B cell (primary cell): ENCODE measurements around the gene VAC14. TPM values are rescaled to one million over a fixed set of nuclear protein-coding genes. Genes with fewer than 3 reads are reported as not detected.

ENCODE experiments used
- ATAC-seq: fragments of 200-7000 bp; cut with Tn5 transposase; one replicate; pipeline ENCODE4 v1.10.0; 2021; ENCODE audit warnings: low read depth, mild to moderate bottlenecking, moderate number of reproducible peaks, moderate library complexity
- CTCF ChIA-PET: fragments of 350-600 bp; sonication (Branson Sonifier 250); formaldehyde crosslinking; loops from one replicate; lab custom pipeline; 2021; ENCODE audit warnings: antibody characterized with exemption, inconsistent platforms; lab: Charles Lee
- POLR2A ChIA-PET: fragments of 350-600 bp; sonication (Branson Sonifier 250); formaldehyde crosslinking; loops from one replicate; lab custom pipeline; 2021; ENCODE audit warnings: antibody characterized with exemption; lab: Charles Lee
- DNase-seq: peaks from one replicate; pipeline ENCODE4 v3.0.0; 2013
- H2AFZ ChIP-seq: 2 replicates; pipeline ENCODE4 v1.6.1; 2012; ENCODE audit warnings: mild to moderate bottlenecking, low read depth, low read length; ENCODE audit not compliant: insufficient read depth, poor library complexity, severe bottlenecking
- H3K27ac ChIP-seq, 2 donors: 1 replicate in 1 of 2; 2 replicates in 1 of 2; pipeline ENCODE4 v1.5.1; 2012 to 2013; ENCODE audit warnings: low read length in 2 of 2, mild to moderate bottlenecking in 2 of 2, moderate library complexity in 1 of 2
- H3K27me3 ChIP-seq, 4 experiments: fragments of 200-600 bp in 1 of 4; sonication (generic) in 1 of 4; replicated peaks in 1 of 4; 1 replicate in 2 of 4; 2 replicates in 2 of 4; pipeline versions ENCODE4 v1.6.1 to v1.7.0; 2013 to 2016; ENCODE audit warnings: low read length in 3 of 4, mild to moderate bottlenecking in 2 of 4, mixed read lengths in 1 of 4, moderate library complexity in 1 of 4; ENCODE audit not compliant: insufficient read depth in 4 of 4, control insufficient read depth in 3 of 4; ENCODE audit errors: control extremely low read depth in 1 of 4
- H3K36me3 ChIP-seq, 2 experiments: replicated peaks in 1 of 2; 1 replicate in 1 of 2; 2 replicates in 1 of 2; pipeline versions ENCODE4 v1.6.1 to v1.7.1; 2013; ENCODE audit warnings: low read length in 1 of 2; ENCODE audit not compliant: insufficient read depth in 2 of 2, control insufficient read depth in 1 of 2; ENCODE audit errors: control extremely low read depth in 1 of 2, extremely low read depth in 1 of 2
- H3K4me1 ChIP-seq, 2 donors: fragments of 200-600 bp in 1 of 2; sonication (generic) in 1 of 2; 1 replicate in 1 of 2; 2 replicates in 1 of 2; pipeline versions ENCODE4 v1.5.1 to v1.6.1; 2013 to 2017; ENCODE audit warnings: low read length in 2 of 2; ENCODE audit not compliant: control insufficient read depth in 2 of 2, insufficient read depth in 2 of 2
- H3K4me2 ChIP-seq: replicated peaks from 2 replicates; pipeline ENCODE3; 2012; ENCODE audit warnings: mild to moderate bottlenecking, low read depth, low read length; ENCODE audit not compliant: poor library complexity, severe bottlenecking
- H3K4me3 ChIP-seq, 5 experiments: fragments of 200-600 bp in 1 of 5; sonication (generic) in 1 of 5; 1 replicate in 3 of 5; 2 replicates in 2 of 5; pipeline versions ENCODE4 v1.5.1 to v1.7.0; 2011 to 2016; ENCODE audit warnings: low read length in 4 of 5, mild to moderate bottlenecking in 4 of 5, low read depth in 2 of 5, control low read depth in 1 of 5, moderate library complexity in 1 of 5; ENCODE audit not compliant: insufficient read depth in 1 of 5; ENCODE audit errors: control extremely low read depth in 1 of 5, extremely low read depth in 1 of 5
- H3K79me2 ChIP-seq: fragments of 200-600 bp; sonication (generic); one replicate; pipeline ENCODE4 v1.6.0; 2016; ENCODE audit warnings: low read length; ENCODE audit not compliant: control insufficient read depth, insufficient read depth
- H3K9ac ChIP-seq: fragments of 200-600 bp; sonication (generic); 2 replicates; pipeline ENCODE4 v1.6.1; 2017; ENCODE audit warnings: mild to moderate bottlenecking, low read length, moderate library complexity
- H3K9me3 ChIP-seq, 3 donors: one replicate each; pipeline versions ENCODE4 v1.6.1 to v1.7.1; 2013; ENCODE audit warnings: low read length in 2 of 3; ENCODE audit not compliant: control insufficient read depth in 2 of 3, insufficient read depth in 1 of 3; ENCODE audit errors: control extremely low read depth in 1 of 3
- H4K20me1 ChIP-seq: 2 replicates; pipeline ENCODE4 v1.6.0; 2012; ENCODE audit warnings: mild to moderate bottlenecking, low read length; ENCODE audit not compliant: insufficient read depth, control insufficient read depth, poor library complexity, severe bottlenecking
- H3K27ac Mint-ChIP-seq: one replicate; pipeline ENCODE4 v1.8.0; 2021; ENCODE audit warnings: mixed read lengths
- H3K27me3 Mint-ChIP-seq: one replicate; pipeline ENCODE4 v1.8.0; 2021; ENCODE audit warnings: mixed read lengths
- H3K4me1 Mint-ChIP-seq: one replicate; pipeline ENCODE4 v1.8.0; 2021; ENCODE audit warnings: mixed read lengths
- H3K4me3 Mint-ChIP-seq: one replicate; pipeline ENCODE4 v1.8.0; 2021; ENCODE audit warnings: mixed read lengths
- H3K9me3 Mint-ChIP-seq: one replicate; pipeline ENCODE4 v1.8.0; 2022; ENCODE audit warnings: mixed read lengths; ENCODE audit not compliant: insufficient read depth
- CTCF ChIP-seq: fragments of 200-600 bp; IDR thresholded peaks from one replicate; pipeline ENCODE4 v1.8.0; 2022; ENCODE audit warnings: antibody characterized with exemption, mild to moderate bottlenecking
- EZH2 ChIP-seq: IDR thresholded peaks from 2 replicates; pipeline ENCODE4 v1.6.1; 2012; ENCODE audit warnings: borderline replicate concordance, low read depth, mild to moderate bottlenecking, moderate library complexity, low read length; ENCODE audit not compliant: insufficient read depth, poor library complexity, severe bottlenecking
- WGBS: methylation state at CpG from one replicate; pipeline ENCODE4 v1.1.5; 2013; ENCODE audit warnings: missing lambda C conversion rate; ENCODE audit not compliant: insufficient coverage; 5-methylcytosine and 5-hydroxymethylcytosine counted together
- intact Hi-C: fragments of 100-400 bp; cut with micrococcal nuclease; formaldehyde crosslinking; loops from one replicate; pipeline ENCODE4 v1.10.0; 2022
- polyA plus RNA-seq: library from polyadenylated mRNA; depleted of rRNA; stranded (reverse); fragments of >200 nt; gene quantifications from 2 replicates; pipeline ENCODE4 v1.2.3, GENCODE V29; 2012
- total RNA-seq, 2 donors: library from RNA; stranded (reverse); fragments of 120-200 nt in 1 of 2; gene quantifications; 1 replicate in 1 of 2; 2 replicates in 1 of 2; pipeline versions ENCODE4 v1.2.3 to v1.2.4, GENCODE V29; 2013 to 2022

VAC14 gene
- total and polyA plus RNA-seq, 2 donors (not counting 1 experiment from before 2014, with no cell fraction given) = 42.6 to 64.7 TPM

- peaks cover 5% of the 10 kb centered on the region for H3K27me3 Mint-ChIP-seq
- Histone ChIP-seq H2AFZ (no peak overlapping the region), H3K4me1 (no peaks in the 10 kb centered on the region), H3K79me2 (no peaks in the 10 kb centered on the region), H4K20me1 (no peaks in the 10 kb centered on the region), H3K36me3 (no peaks in the 10 kb centered on the region), H3K4me3 (no peak overlapping the region), H3K27ac (no peak overlapping the region), H3K9ac (no peak overlapping the region), H3K4me2 (no peak overlapping the region), H3K27me3 (no peaks in the 10 kb centered on the region), H3K9me3 (no peaks in the 10 kb centered on the region)
- no peak overlapping the region for H3K27ac Mint-ChIP-seq
- intact Hi-C loops = no loop called here
- CTCF ChIA-PET = no interaction called here
- POLR2A ChIA-PET = no interaction called here
- no peak overlapping the region for H3K4me3 Mint-ChIP-seq
- 89% methylated on average over 12 of the region's 15 CpGs for WGBS
- TF ChIP-seq EZH2 (no peak), CTCF (no peak)
- no peaks in the 10 kb centered on the region for H3K4me1 Mint-ChIP-seq
- H3K9me3 Mint-ChIP-seq = no peaks in the 10 kb centered on the region
- no peak for ATAC-seq
- DNase-seq = no peak
These were observed 153.3 kb downstream of the VAC14 start for GRCh38 chr16:70647441-70648359.
